T-cell (primary cell): ENCODE measurements around the gene PCBD1. TPM values are rescaled to one million over a fixed set of nuclear protein-coding genes. Genes with fewer than 3 reads are reported as not detected.

Experiments used
- ATAC-seq, 4 experiments: fragments of 200-7000 bp in 3 of 4; fragments of 150-1000 bp in 1 of 4; cut with Tn5 transposase; replicated peaks in 1 of 4; 1 replicate in 3 of 4; 2 replicates in 1 of 4; pipeline ENCODE4 v1.10.0; 2021; ENCODE audit warnings: moderate library complexity in 3 of 4, mild to moderate bottlenecking in 2 of 4, moderate number of reproducible peaks in 1 of 4
- CTCF ChIA-PET, 2 donors: fragments of 300-600 bp; sonication (Branson Sonifier 250); formaldehyde crosslinking; loops; one replicate each; lab custom pipeline; 2022; ENCODE audit warnings: antibody characterized with exemption in 2 of 2; lab: Charles Lee
- POLR2A ChIA-PET, 2 donors: fragments of 300-600 bp; sonication (Branson Sonifier 250); formaldehyde crosslinking; loops; one replicate each; lab custom pipeline; 2022; ENCODE audit warnings: antibody characterized with exemption in 2 of 2; lab: Charles Lee
- DNase-seq, 35 experiments: peaks; one replicate each; pipeline versions ENCODE4 v3.0.0 to v3.0.0-alpha.2; 2013 to 2023
- H3K27ac ChIP-seq: one replicate; pipeline ENCODE4 v1.5.1; 2013; ENCODE audit warnings: low read length
- H3K27me3 ChIP-seq, 2 experiments: replicated peaks in 1 of 2; 1 replicate in 1 of 2; 2 replicates in 1 of 2; pipeline versions ENCODE4 v1.6.1 to v1.7.0; 2013; ENCODE audit warnings: low read length in 1 of 2, mixed read lengths in 1 of 2; ENCODE audit not compliant: control insufficient read depth in 2 of 2, insufficient read depth in 2 of 2; ENCODE audit errors: extremely low read depth in 1 of 2
- H3K36me3 ChIP-seq, 2 donors: 1 replicate in 1 of 2; 2 replicates in 1 of 2; pipeline versions ENCODE4 v1.6.1 to v1.7.0; 2013; ENCODE audit warnings: low read length in 1 of 2; ENCODE audit not compliant: control insufficient read depth in 2 of 2, insufficient read depth in 1 of 2; ENCODE audit errors: extremely low read depth in 1 of 2
- H3K4me1 ChIP-seq, 2 experiments: 1 replicate in 1 of 2; 2 replicates in 1 of 2; pipeline versions ENCODE4 v1.6.1 to v1.7.0; 2013; ENCODE audit warnings: low read length in 2 of 2, mixed read lengths in 1 of 2; ENCODE audit not compliant: insufficient read depth in 2 of 2, control insufficient read depth in 1 of 2; ENCODE audit errors: extremely low read depth in 1 of 2
- H3K4me3 ChIP-seq, 2 donors: 1 replicate in 1 of 2; 2 replicates in 1 of 2; pipeline versions ENCODE4 v1.5.1 to v1.7.0; 2013; ENCODE audit warnings: mild to moderate bottlenecking in 2 of 2, low read length in 1 of 2, moderate library complexity in 1 of 2; ENCODE audit not compliant: control insufficient read depth in 1 of 2; ENCODE audit errors: extremely low read depth in 1 of 2
- H3K9me3 ChIP-seq: 2 replicates; pipeline ENCODE4 v1.7.0; 2013
- H3K27ac Mint-ChIP-seq, 2 donors: one replicate each; pipeline ENCODE4 v1.8.0; 2020 to 2021; ENCODE audit warnings: mild to moderate bottlenecking in 2 of 2, mixed read lengths in 2 of 2
- H3K27me3 Mint-ChIP-seq, 2 donors: one replicate each; pipeline ENCODE4 v1.8.0; 2021 to 2022; ENCODE audit warnings: mixed read lengths in 2 of 2
- H3K36me3 Mint-ChIP-seq: one replicate; pipeline ENCODE4 v1.8.0; 2021; ENCODE audit warnings: mixed read lengths
- H3K4me1 Mint-ChIP-seq, 3 donors: one replicate each; pipeline ENCODE4 v1.8.0; 2020 to 2022; ENCODE audit warnings: mixed read lengths in 3 of 3, mild to moderate bottlenecking in 1 of 3
- H3K4me3 Mint-ChIP-seq, 3 donors: one replicate each; pipeline ENCODE4 v1.8.0; 2020 to 2022; ENCODE audit warnings: mild to moderate bottlenecking in 3 of 3, mixed read lengths in 3 of 3, moderate library complexity in 3 of 3
- H3K9me3 Mint-ChIP-seq, 3 donors: one replicate each; pipeline ENCODE4 v1.8.0; 2020 to 2022; ENCODE audit warnings: mixed read lengths in 3 of 3
- WGBS: methylation state at CpG from one replicate; pipeline ENCODE4 v1.1.5; 2013; ENCODE audit warnings: missing lambda C conversion rate; ENCODE audit not compliant: insufficient coverage; 5-methylcytosine and 5-hydroxymethylcytosine counted together
- total RNA-seq, 35 experiments: library from RNA in 6 of 35; stranded (reverse) in 6 of 35; fragments of 120-200 nt in 1 of 35; gene quantifications; one replicate each; pipeline versions ENCODE4 v1.2.1 to v1.2.4 and lab custom pipeline; 2013 to 2026

Gene PCBD1
- total RNA-seq, 5 donors from 2014 or later (not counting 1 experiment from before 2014, with no cell fraction given) = 6.5 to 10.0 (median 9.2) TPM

DNA sequence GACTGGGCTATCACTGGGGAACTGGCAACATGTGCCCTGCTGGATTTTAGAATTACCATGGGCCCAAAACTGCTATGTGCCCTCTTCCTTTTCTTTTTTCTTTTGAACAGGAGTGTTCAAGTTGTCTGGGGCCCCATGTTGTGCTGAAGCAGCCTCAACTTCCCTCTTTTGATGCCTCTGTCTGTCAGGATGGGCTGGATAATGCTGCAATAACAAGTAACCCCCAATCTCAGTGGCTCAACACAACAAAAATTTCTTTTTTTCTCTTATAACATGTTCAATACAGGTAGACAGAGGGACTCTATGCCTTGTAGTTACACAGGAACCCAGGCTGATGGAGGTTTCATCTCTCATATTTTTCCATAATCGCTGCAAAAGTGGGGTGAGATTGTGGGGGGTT, 8.2 kb upstream of the PCBD1 start:
- 100% methylated on average over 1 of the region's 1 CpG for WGBS
- no peaks in the 10 kb centered on the region for H3K9me3 Mint-ChIP-seq

DNA sequence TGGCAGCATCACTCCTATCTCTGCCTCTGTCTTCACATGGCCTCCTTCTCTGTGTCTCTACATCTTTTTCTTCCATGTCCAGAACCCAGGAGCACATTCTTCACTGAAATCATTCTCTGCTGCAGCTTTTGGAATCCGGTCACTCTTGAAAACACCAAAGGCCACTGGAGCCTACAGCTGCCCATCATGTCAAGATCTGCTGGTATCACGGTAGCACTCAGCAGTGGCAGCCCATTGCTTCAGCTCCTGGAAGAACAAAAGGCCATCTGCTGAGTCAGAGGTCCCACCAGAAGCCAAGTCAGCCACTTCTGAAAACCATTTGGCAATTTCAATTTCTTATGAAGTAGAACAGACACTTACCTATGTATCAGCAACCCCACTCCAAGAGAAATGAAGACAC, 6.1 kb upstream of the PCBD1 start:
- no peaks in the 10 kb centered on the region for H3K27me3 Mint-ChIP-seq
- H3K27me3 ChIP-seq = no peaks in the 10 kb centered on the region

More for the DNA sequence above, 8.2 kb upstream of the PCBD1 start:
- no peak overlapping the region for H3K4me3 ChIP-seq
- no peaks in the 10 kb centered on the region for H3K4me1 ChIP-seq
- ChIA-PET POLR2A (no interaction called here), CTCF (no interaction called here)
- ATAC-seq = no peak
- no peaks in the 10 kb centered on the region for H3K36me3 ChIP-seq
- H3K27ac Mint-ChIP-seq = no peak overlapping the region
- peaks cover 0 to 5% of the 10 kb centered on the region in 2 experiments for H3K27me3 ChIP-seq
- no peak overlapping the region for H3K27ac ChIP-seq
- H3K4me3 Mint-ChIP-seq = no peak overlapping the region
- no peaks in the 10 kb centered on the region for H3K9me3 ChIP-seq
- H3K36me3 Mint-ChIP-seq = no peaks in the 10 kb centered on the region
- H3K4me1 Mint-ChIP-seq = peaks cover 0 to 6% (median 1%) of the 10 kb centered on the region in 3 donors
- no peaks in the 10 kb centered on the region for H3K27me3 Mint-ChIP-seq
- no peak for DNase-seq

DNA sequence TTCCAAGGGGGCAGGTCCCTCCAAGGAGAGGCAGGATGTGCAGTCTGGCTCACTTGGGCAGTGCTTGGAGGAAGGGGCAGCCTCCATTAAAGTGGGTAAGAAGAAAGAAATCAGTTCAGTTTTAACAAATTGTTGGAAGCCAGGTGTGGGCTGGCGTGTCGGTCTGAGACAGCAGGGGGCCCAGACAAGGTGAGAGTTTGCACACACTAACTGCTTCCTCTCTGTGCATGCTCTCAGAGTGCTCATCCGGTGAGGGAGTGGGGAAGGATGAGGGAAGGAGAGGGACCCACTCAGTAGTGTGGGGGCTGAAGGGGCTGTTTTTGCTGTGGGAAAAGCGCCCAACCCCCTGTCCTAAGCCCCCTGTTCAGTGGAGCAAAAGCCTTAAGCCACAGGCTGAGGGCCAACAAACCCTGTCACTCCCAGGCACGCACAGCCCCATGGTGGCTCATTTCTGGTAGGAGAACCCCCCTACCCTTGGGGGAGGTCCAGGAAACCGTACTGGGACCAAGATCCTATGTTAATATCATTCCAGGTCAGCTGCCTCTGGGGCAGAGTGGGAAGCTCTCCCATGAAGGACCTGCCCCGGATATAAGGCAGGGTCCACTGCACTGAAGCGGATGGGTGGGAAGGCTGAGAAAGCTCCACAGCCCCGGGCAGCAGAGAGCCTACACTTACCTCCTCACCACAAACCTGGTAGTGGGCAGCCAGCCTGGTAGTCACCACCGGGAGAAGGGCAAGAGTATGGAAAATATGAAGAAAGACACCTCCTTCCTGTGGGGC, 5.1 kb upstream of the PCBD1 start:
- H3K4me1 Mint-ChIP-seq = peaks cover 5 to 11% (median 6%) of the 10 kb centered on the region in 3 donors
- Histone ChIP-seq H3K4me3 (no peak overlapping the region), H3K27ac (no peak overlapping the region), H3K36me3 (no peaks in the 10 kb centered on the region), H3K4me1 (peaks cover 0 to 4% of the 10 kb centered on the region in 2 experiments), H3K27me3 (no peaks in the 10 kb centered on the region), H3K9me3 (no peaks in the 10 kb centered on the region)
- ATAC-seq (no peak), DNase-seq (no peak)
- WGBS = 77% methylated on average over 4 of the region's 10 CpGs
- no peaks in the 10 kb centered on the region for H3K27me3 Mint-ChIP-seq
- CTCF ChIA-PET = no interaction called here
- H3K4me3 Mint-ChIP-seq = no peak overlapping the region
- H3K9me3 Mint-ChIP-seq = no peaks in the 10 kb centered on the region
- no peak overlapping the region for H3K27ac Mint-ChIP-seq
- no peaks in the 10 kb centered on the region for H3K36me3 Mint-ChIP-seq
- POLR2A ChIA-PET = no interaction called here

More for the DNA sequence above, 6.1 kb upstream of the PCBD1 start:
- no peak overlapping the region for H3K27ac Mint-ChIP-seq
- Histone ChIP-seq H3K9me3 (no peaks in the 10 kb centered on the region), H3K27ac (no peak overlapping the region), H3K4me3 (no peak overlapping the region), H3K4me1 (no peaks in the 10 kb centered on the region), H3K36me3 (no peaks in the 10 kb centered on the region)
- ATAC-seq (no peak), DNase-seq (no peak)
- POLR2A ChIA-PET = no interaction called here
- peaks cover 0 to 6% (median 2%) of the 10 kb centered on the region in 3 donors for H3K4me1 Mint-ChIP-seq
- no peaks in the 10 kb centered on the region for H3K9me3 Mint-ChIP-seq
- CTCF ChIA-PET = interaction anchor here in 1 of 2 donors (0.6 kb wide), 1 partner anchor 1604 kb away, joined by 4 read pairs; no protein-coding TSS in a partner anchor
- WGBS = 86% methylated on average over 2 of the region's 2 CpGs
- H3K4me3 Mint-ChIP-seq = no peak overlapping the region
- no peaks in the 10 kb centered on the region for H3K36me3 Mint-ChIP-seq

DNA sequence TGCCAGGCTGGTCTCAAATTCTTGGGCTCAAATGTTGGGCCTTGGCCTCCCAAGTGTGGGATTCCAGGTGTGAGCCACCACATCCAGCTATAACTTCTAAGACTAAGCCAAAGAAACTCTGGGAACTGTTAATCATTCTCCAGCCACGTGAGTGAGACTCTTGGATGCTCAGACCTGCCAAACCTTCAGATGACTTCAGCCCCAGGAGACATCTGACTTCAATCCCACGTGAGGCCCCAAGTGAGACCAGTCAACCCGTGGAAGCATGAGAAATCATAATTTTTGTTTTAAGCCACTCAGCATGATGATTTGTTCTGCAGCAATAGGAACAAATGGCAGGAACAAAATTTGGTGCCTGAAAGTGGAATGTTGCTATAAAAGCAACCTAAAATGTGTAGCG, 4.3 kb upstream of the PCBD1 start:
- H3K27ac Mint-ChIP-seq = no peak overlapping the region
- no peaks in the 10 kb centered on the region for H3K27me3 Mint-ChIP-seq
- no peaks in the 10 kb centered on the region for H3K9me3 ChIP-seq
- no peak overlapping the region for H3K4me3 Mint-ChIP-seq
- H3K4me1 Mint-ChIP-seq = peaks cover 5 to 12% (median 6%) of the 10 kb centered on the region in 3 donors
- no peaks in the 10 kb centered on the region for H3K9me3 Mint-ChIP-seq
- no peak overlapping the region for H3K4me3 ChIP-seq
- H3K36me3 Mint-ChIP-seq = no peaks in the 10 kb centered on the region
- POLR2A ChIA-PET = no interaction called here
- DNase-seq = no peak
- CTCF ChIA-PET = no interaction called here
- H3K27ac ChIP-seq = no peak overlapping the region
- H3K36me3 ChIP-seq = no peaks in the 10 kb centered on the region
- peaks cover 0 to 5% of the 10 kb centered on the region in 2 experiments for H3K4me1 ChIP-seq
- ATAC-seq = no peak
- no peaks in the 10 kb centered on the region for H3K27me3 ChIP-seq
- WGBS = 90% methylated on average over 3 of the region's 4 CpGs

DNA sequence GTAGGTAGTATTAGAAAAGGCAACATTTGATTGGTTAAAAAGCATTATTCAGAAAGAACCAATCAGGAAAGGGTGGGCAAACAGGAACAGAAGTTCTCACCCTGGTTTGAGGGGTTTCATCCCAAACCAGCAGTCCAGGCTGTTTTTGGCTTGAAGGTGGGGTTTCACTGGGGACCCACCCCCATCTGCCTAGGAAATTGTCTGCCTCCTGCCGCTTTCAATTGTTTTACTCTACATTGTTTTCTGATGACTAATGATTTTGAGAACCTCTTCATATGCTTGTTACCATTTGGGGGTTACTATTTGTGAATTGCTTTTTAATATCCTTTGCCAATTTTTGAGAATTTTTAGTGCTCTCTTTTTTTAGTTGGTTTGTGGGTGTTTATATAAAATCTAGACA, 3.3 kb upstream of the PCBD1 start:
- POLR2A ChIA-PET = no interaction called here
- no peak overlapping the region for H3K4me3 ChIP-seq
- no CpG with 5 or more reads among the region's 1 CpG for WGBS
- CTCF ChIA-PET = no interaction called here
- no peak overlapping the region for H3K27ac ChIP-seq
- H3K4me3 Mint-ChIP-seq = no peak overlapping the region
- no peak for ATAC-seq
- H3K27me3 Mint-ChIP-seq = no peaks in the 10 kb centered on the region
- DNase-seq = no peak
- H3K27me3 ChIP-seq = no peaks in the 10 kb centered on the region
- no peaks in the 10 kb centered on the region for H3K36me3 Mint-ChIP-seq
- no peaks in the 10 kb centered on the region for H3K9me3 ChIP-seq
- no peaks in the 10 kb centered on the region for H3K9me3 Mint-ChIP-seq
- H3K4me1 Mint-ChIP-seq = peaks cover 9 to 17% (median 10%) of the 10 kb centered on the region in 3 donors
- H3K27ac Mint-ChIP-seq = no peak overlapping the region
- no peaks in the 10 kb centered on the region for H3K36me3 ChIP-seq
- peaks cover 0 to 12% of the 10 kb centered on the region in 2 experiments for H3K4me1 ChIP-seq

DNA sequence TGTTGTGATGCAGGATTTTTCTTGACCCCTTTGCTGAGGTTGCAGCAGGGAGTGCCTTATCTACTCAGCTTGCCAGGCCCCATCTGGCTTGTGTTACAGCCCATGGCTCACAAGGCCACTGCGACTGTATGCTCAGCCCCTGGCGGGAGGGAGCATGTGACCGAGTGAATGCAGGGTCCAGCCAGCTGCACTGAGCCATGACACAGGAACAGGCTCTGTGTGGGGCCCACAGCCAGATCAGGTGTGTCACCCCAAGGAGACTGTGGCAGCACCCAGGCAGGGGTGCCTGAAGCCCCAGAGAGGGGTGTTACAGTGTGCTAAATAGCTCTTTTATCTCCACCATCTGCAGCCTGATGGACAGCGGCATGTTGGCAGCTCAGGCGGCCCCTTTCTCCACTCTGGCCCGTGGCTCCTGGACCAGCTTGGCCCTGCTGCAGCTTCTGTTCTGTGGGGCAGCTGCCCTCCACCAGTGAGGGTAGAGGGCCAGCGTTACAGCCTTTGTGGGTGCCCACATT, 2.6 kb upstream of the PCBD1 start:
- H3K9me3 Mint-ChIP-seq = no peaks in the 10 kb centered on the region

More for the DNA sequence above, 2.6 kb upstream of the PCBD1 start:
- Mint-ChIP-seq H3K4me1 (peaks cover 10 to 17% (median 10%) of the 10 kb centered on the region in 3 donors), H3K4me3 (no peak overlapping the region), H3K27me3 (no peaks in the 10 kb centered on the region), H3K27ac (no peak overlapping the region), H3K36me3 (no peaks in the 10 kb centered on the region)
- ChIA-PET CTCF (interaction anchor here in 1 of 2 donors (0.6 kb wide), 1 partner anchor 85 kb away, joined by 3 read pairs; no protein-coding TSS in a partner anchor), POLR2A (no interaction called here)
- Histone ChIP-seq H3K4me1 (peaks cover 0 to 12% of the 10 kb centered on the region in 2 experiments), H3K9me3 (no peaks in the 10 kb centered on the region), H3K27me3 (no peaks in the 10 kb centered on the region), H3K27ac (no peak overlapping the region), H3K4me3 (no peak overlapping the region), H3K36me3 (no peaks in the 10 kb centered on the region)
- DNase-seq (no peak), ATAC-seq (no peak)
- 98% methylated on average over 5 of the region's 7 CpGs for WGBS
